ENCODE data around the gene LDLRAD4.

Gene LDLRAD4

GRCh38 chr18:13559754-13560153, 341.2 kb downstream of the LDLRAD4 start:
- no peak overlapping the region for H3K4me3 ChIP-seq (ENCODE audit: low read length)
- no peak for TF ChIP-seq CTCF (IDR thresholded peaks at IDR 0.05; ENCODE audit: insufficient read depth, low read depth, low read length, missing control alignments)
- DNase-seq (ENCODE audit: low read depth), result no peak

GRCh38 chr18:13560306-13560705, 341.7 kb downstream of the LDLRAD4 start:
- H3K4me3 ChIP-seq (ENCODE audit: low read length), result no peak overlapping the region
- no peak for DNase-seq (ENCODE audit: low read depth)
- no peak for TF ChIP-seq CTCF (IDR thresholded peaks at IDR 0.05; ENCODE audit: insufficient read depth, low read depth, low read length, missing control alignments)

GRCh38 chr18:13562494-13563029, 344.0 kb downstream of the LDLRAD4 start:
- TF ChIP-seq CTCF (IDR thresholded peaks at IDR 0.05; ENCODE audit: insufficient read depth, low read depth, low read length, missing control alignments), result no peak
- H3K4me3 ChIP-seq (ENCODE audit: low read length), result no peak overlapping the region
- DNase-seq (ENCODE audit: low read depth), result no peak

GRCh38 chr18:13563390-13563805, 344.8 kb downstream of the LDLRAD4 start:
- TF ChIP-seq CTCF (IDR thresholded peaks at IDR 0.05; ENCODE audit: insufficient read depth, low read depth, low read length, missing control alignments), result no peak
- no peak overlapping the region for H3K4me3 ChIP-seq (ENCODE audit: low read length)
- DNase-seq (ENCODE audit: low read depth), result peak; percentile 29

- no peak overlapping the region for H3K4me3 ChIP-seq (ENCODE audit: low read length)
- TF ChIP-seq CTCF (IDR thresholded peaks at IDR 0.05; ENCODE audit: insufficient read depth, low read depth, low read length, missing control alignments), result no peak
- no peak for DNase-seq (ENCODE audit: low read depth)
Observed at GRCh38 chr18:13564579-13564978, 346.0 kb downstream of the LDLRAD4 start.

- no peak overlapping the region for H3K4me3 ChIP-seq (ENCODE audit: low read length)
- no peak for DNase-seq (ENCODE audit: low read depth)
- TF ChIP-seq CTCF (IDR thresholded peaks at IDR 0.05; ENCODE audit: insufficient read depth, low read depth, low read length, missing control alignments), result no peak
Observed at GRCh38 chr18:13565228-13565627, 346.7 kb downstream of the LDLRAD4 start.

Data from epithelial cell of esophagus (primary cell).